ENCODE measurements around the gene KATNAL1.

- TF ChIP-seq, protein P1, sequence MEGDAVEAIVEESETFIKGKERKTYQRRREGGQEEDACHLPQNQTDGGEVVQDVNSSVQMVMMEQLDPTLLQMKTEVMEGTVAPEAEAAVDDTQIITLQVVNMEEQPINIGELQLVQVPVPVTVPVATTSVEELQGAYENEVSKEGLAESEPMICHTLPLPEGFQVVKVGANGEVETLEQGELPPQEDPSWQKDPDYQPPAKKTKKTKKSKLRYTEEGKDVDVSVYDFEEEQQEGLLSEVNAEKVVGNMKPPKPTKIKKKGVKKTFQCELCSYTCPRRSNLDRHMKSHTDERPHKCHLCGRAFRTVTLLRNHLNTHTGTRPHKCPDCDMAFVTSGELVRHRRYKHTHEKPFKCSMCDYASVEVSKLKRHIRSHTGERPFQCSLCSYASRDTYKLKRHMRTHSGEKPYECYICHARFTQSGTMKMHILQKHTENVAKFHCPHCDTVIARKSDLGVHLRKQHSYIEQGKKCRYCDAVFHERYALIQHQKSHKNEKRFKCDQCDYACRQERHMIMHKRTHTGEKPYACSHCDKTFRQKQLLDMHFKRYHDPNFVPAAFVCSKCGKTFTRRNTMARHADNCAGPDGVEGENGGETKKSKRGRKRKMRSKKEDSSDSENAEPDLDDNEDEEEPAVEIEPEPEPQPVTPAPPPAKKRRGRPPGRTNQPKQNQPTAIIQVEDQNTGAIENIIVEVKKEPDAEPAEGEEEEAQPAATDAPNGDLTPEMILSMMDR (IDR thresholded peaks at IDR 0.05): no peak
- no peak for TF ChIP-seq POLR2A (IDR thresholded peaks at IDR 0.05)
Measured at GRCh38 chr13:30156826-30157615, 150.3 kb downstream of the KATNAL1 start.
